Measurements from ENCODE around the gene GRAMD2B. TPM values are rescaled to one million over a fixed set of nuclear protein-coding genes. Genes with fewer than 3 reads are reported as not detected.
A peak's percentile ranks its signal among the peaks of the same experiment; 100 is the strongest.

GRAMD2B gene
- total and polyA plus RNA-seq, 2 of the 8 experiments (the other 6 are each of a cell fraction or from before 2014, with no cell fraction given): 6.4 to 9.4 TPM

DNA sequence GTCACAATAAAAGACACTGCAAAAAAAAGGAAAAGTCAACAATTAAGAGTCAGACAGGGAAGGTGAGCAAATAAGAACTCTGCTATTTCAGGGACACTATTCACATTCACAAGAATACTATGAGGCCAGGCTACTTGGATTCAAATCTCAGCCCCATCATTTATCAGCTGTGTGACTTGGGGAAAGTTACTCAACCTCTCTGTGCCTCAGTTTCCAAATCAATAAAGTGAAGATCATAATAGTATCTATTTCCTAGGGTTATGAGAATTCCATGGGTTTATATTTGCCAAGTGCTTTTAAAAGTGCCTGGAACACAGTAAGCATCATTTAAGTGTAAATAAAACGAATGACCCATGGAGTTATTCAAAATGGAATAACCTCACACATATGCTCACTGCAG lies 115.4 kb downstream of the GRAMD2B start:
- TF ChIP-seq KDM1A (IDR thresholded peaks at IDR 0.05; ENCODE audit: borderline replicate concordance, low read length): 0 out of 2 replicates have a peak, but pooled peaks have one; percentile 47
- no peak for TF ChIP-seq CHD2 (IDR thresholded peaks at IDR 0.05; ENCODE audit: low read length)
- Histone ChIP-seq H3K27ac (ENCODE audit: low read depth, low read length) (no peak overlapping the region), H3K79me1 (ENCODE audit: low read depth, low read length) (no peaks in the 10 kb centered on the region), H3K18ac (ENCODE audit: extremely low read depth, low read length) (no peak overlapping the region), H3K9ac (replicated peaks in 1 of 4; ENCODE audit: extremely low read depth in 1 of 4, low read depth in 3 of 4, low read length in 3 of 4) (no peak overlapping the region), H2AFZ (ENCODE audit: low read length) (no peak overlapping the region), H2BK15ac (ENCODE audit: low read length) (no peak overlapping the region), H3K36me3 (ENCODE audit: control insufficient read depth in 2 of 4, insufficient read depth in 4 of 4, low read length in 3 of 4) (no peaks in the 10 kb centered on the region), H3K4ac (replicated peaks; ENCODE audit: insufficient read length, low read depth, low read length) (no peak overlapping the region), H3K27me3 (replicated peaks in 1 of 4; ENCODE audit: control insufficient read depth in 3 of 4, extremely low read depth in 1 of 4, insufficient read depth in 3 of 4, low read length in 3 of 4) (no peaks in the 10 kb centered on the region), H2AK5ac (ENCODE audit: low read depth, low read length) (no peak overlapping the region), H2BK5ac (ENCODE audit: low read depth, low read length) (no peak overlapping the region), H4K8ac (ENCODE audit: extremely low read depth, insufficient read depth, low read length) (no peak overlapping the region), H3K9me3 (ENCODE audit: insufficient read depth in 2 of 2, low read depth in 1 of 2, low read length in 1 of 2) (no peaks in the 10 kb centered on the region), H3K56ac (replicated peaks; ENCODE audit: insufficient read length, low read depth, low read length) (no peak overlapping the region), H3K4me1 (replicated peaks in 1 of 4; ENCODE audit: control insufficient read depth in 3 of 4, insufficient read depth in 4 of 4, low read length in 3 of 4) (peaks cover 0 to 2% (median under 1%) of the 10 kb centered on the region in 4 experiments; a peak in 3 of 7 replicates), H4K91ac (replicated peaks; ENCODE audit: insufficient read length, low read length) (no peak overlapping the region), H2BK20ac (ENCODE audit: low read length) (no peak overlapping the region), H2BK120ac (replicated peaks; ENCODE audit: low read depth, low read length) (no peak overlapping the region), H2BK12ac (ENCODE audit: low read depth, low read length) (no peak overlapping the region), H4K20me1 (replicated peaks in 1 of 2; ENCODE audit: control insufficient read depth in 1 of 2, insufficient read depth in 2 of 2, low read length in 2 of 2) (peaks cover 0 to 1% of the 10 kb centered on the region in 2 experiments), H3K23me2 (ENCODE audit: low read depth, low read length) (no peaks in the 10 kb centered on the region), H3K23ac (ENCODE audit: insufficient read length) (no peak overlapping the region), H3K4me3 (ENCODE audit: extremely low read depth in 1 of 4, insufficient read depth in 2 of 4, low read depth in 3 of 4, low read length in 4 of 4) (no peak overlapping the region), H3K14ac (ENCODE audit: insufficient read length) (no peak overlapping the region), H3K4me2 (ENCODE audit: insufficient read depth in 1 of 2, low read depth in 2 of 2, low read length in 2 of 2) (no peak overlapping the region), H4K5ac (ENCODE audit: insufficient read length, low read depth, low read length) (no peak overlapping the region), H3K79me2 (ENCODE audit: control insufficient read depth in 1 of 2, insufficient read depth in 2 of 2, low read length in 2 of 2) (no peaks in the 10 kb centered on the region)
- CTCF ChIA-PET (ENCODE audit: partially characterized antibody): interaction anchor here (0.6 to 7.2 kb wide), 23 partner anchors 8 to 551 kb away, joined by 3 to 125 read pairs (median 4); no protein-coding TSS in a partner anchor
- 74% methylated on average over 1 of the region's 1 CpG; no CpG with 5 or more reads in 1 of the 2 experiments for WGBS, 2 experiments (ENCODE audit: extremely low coverage in 1 of 2, insufficient coverage in 1 of 2, insufficient read length in 1 of 2, insufficient replicate concordance in 2 of 2, low coverage in 1 of 2, low lambda C conversion rate in 2 of 2, missing lambda C conversion rate in 1 of 2)
- FAIRE-seq (no peak), DNase-seq (ENCODE audit: low read depth in 1 of 2, low spot score in 2 of 2) (no peak)
- POLR2A ChIA-PET (ENCODE audit: partially characterized antibody): no interaction called here

All from H1 (cell line).